Liver (tissue), 3 donors: ENCODE results near the gene SMKR1.

ENCODE experiments used
- JUND ChIP-seq, 2 donors: IDR thresholded peaks; 2 replicates each; pipeline ENCODE4 v1.6.1; 2016; ENCODE audit warnings: antibody characterized with exemption in 2 of 2
- RAD21 ChIP-seq, 2 donors: IDR thresholded peaks; 2 replicates each; pipeline ENCODE4 v1.6.1; 2016; ENCODE audit warnings: antibody characterized with exemption in 2 of 2, mild to moderate bottlenecking in 2 of 2
- REST ChIP-seq: IDR thresholded peaks from 2 replicates; pipeline ENCODE4 v1.6.1; 2016; ENCODE audit warnings: antibody characterized with exemption, mild to moderate bottlenecking
- SP1 ChIP-seq: IDR thresholded peaks from 2 replicates; pipeline ENCODE4 v1.6.1; 2018; ENCODE audit warnings: antibody characterized with exemption, mild to moderate bottlenecking
- TAF1 ChIP-seq: conservative IDR thresholded peaks from 2 replicates; pipeline ENCODE4 v1.6.1; 2016; ENCODE audit warnings: antibody characterized with exemption, mild to moderate bottlenecking
- YY1 ChIP-seq: IDR thresholded peaks from 2 replicates; pipeline ENCODE4 v1.6.1; 2016; ENCODE audit warnings: antibody characterized with exemption, mild to moderate bottlenecking
- TF ChIP-seq, protein P1 (sequence below): fragments of 150-350 bp; IDR thresholded peaks from 2 replicates; pipeline ENCODE4 v1.5.1; 2017; ENCODE audit warnings: improper control_type of control experiment, low read depth, low read length; ENCODE audit not compliant: missing input control
- TF ChIP-seq, protein P2 (sequence below): IDR thresholded peaks from 2 replicates; pipeline ENCODE4 v1.6.1; 2016; ENCODE audit warnings: antibody characterized with exemption
- TF ChIP-seq, protein P3 (sequence below): IDR thresholded peaks from 2 replicates; pipeline ENCODE4 v1.6.1; 2016; ENCODE audit warnings: antibody characterized with exemption
- donor health status: healthy.
- donor health status: healthy.

GRCh38 chr7:129468547-129468946 lies 33.8 kb upstream of the SMKR1 start:
- TF ChIP-seq, protein P1, sequence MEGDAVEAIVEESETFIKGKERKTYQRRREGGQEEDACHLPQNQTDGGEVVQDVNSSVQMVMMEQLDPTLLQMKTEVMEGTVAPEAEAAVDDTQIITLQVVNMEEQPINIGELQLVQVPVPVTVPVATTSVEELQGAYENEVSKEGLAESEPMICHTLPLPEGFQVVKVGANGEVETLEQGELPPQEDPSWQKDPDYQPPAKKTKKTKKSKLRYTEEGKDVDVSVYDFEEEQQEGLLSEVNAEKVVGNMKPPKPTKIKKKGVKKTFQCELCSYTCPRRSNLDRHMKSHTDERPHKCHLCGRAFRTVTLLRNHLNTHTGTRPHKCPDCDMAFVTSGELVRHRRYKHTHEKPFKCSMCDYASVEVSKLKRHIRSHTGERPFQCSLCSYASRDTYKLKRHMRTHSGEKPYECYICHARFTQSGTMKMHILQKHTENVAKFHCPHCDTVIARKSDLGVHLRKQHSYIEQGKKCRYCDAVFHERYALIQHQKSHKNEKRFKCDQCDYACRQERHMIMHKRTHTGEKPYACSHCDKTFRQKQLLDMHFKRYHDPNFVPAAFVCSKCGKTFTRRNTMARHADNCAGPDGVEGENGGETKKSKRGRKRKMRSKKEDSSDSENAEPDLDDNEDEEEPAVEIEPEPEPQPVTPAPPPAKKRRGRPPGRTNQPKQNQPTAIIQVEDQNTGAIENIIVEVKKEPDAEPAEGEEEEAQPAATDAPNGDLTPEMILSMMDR, result no peak
- TF ChIP-seq YY1 (no peak), SP1 (no peak), JUND (IDR thresholded peaks at IDR 0.05) (no peak), REST (no peak), RAD21 (IDR thresholded peaks at IDR 0.05) (no peak), TAF1 (no peak)
- TF ChIP-seq, protein P2, sequence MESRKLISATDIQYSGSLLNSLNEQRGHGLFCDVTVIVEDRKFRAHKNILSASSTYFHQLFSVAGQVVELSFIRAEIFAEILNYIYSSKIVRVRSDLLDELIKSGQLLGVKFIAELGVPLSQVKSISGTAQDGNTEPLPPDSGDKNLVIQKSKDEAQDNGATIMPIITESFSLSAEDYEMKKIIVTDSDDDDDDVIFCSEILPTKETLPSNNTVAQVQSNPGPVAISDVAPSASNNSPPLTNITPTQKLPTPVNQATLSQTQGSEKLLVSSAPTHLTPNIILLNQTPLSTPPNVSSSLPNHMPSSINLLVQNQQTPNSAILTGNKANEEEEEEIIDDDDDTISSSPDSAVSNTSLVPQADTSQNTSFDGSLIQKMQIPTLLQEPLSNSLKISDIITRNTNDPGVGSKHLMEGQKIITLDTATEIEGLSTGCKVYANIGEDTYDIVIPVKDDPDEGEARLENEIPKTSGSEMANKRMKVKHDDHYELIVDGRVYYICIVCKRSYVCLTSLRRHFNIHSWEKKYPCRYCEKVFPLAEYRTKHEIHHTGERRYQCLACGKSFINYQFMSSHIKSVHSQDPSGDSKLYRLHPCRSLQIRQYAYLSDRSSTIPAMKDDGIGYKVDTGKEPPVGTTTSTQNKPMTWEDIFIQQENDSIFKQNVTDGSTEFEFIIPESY, result no peak
- TF ChIP-seq, protein P3, sequence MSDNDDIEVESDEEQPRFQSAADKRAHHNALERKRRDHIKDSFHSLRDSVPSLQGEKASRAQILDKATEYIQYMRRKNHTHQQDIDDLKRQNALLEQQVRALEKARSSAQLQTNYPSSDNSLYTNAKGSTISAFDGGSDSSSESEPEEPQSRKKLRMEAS, result no peak
